HUES6 (cell line): ENCODE data around the gene CXCR2.
"Not testable (repeated sequence)": the region's sequence is repeated elsewhere in the genome, so short reads cannot be mapped to it uniquely, and the experiment has no call there.

Experiments
- H3K27ac ChIP-seq: 2 replicates; pipeline ENCODE4 v1.7.0; 2013; ENCODE audit warnings: low read depth, mild to moderate bottlenecking, low read length, inconsistent platforms
- H3K27me3 ChIP-seq: 2 replicates; pipeline ENCODE4 v1.6.1; 2013; ENCODE audit warnings: low read length; ENCODE audit not compliant: control insufficient read depth, insufficient read depth
- H3K36me3 ChIP-seq: 2 replicates; pipeline ENCODE4 v1.6.1; 2013; ENCODE audit warnings: low read length; ENCODE audit not compliant: control insufficient read depth, insufficient read depth
- H3K4me1 ChIP-seq: 2 replicates; pipeline ENCODE4 v1.6.1; 2013; ENCODE audit warnings: low read length; ENCODE audit not compliant: control insufficient read depth, insufficient read depth
- H3K4me3 ChIP-seq: 2 replicates; pipeline ENCODE4 v1.5.1; 2013; ENCODE audit warnings: low read depth, low read length
- H3K9ac ChIP-seq: one replicate; pipeline ENCODE4 v1.6.1; 2013; ENCODE audit warnings: mild to moderate bottlenecking, low read length
- H3K9me3 ChIP-seq: 2 replicates; pipeline ENCODE4 v1.6.1; 2013; ENCODE audit warnings: low read depth, low read length; ENCODE audit not compliant: control insufficient read depth, insufficient read depth

The CXCR2 gene

GRCh38 chr2:218093879-218094278 is 31.9 kb upstream of the CXCR2 start:
- Histone ChIP-seq H3K27ac (no peak overlapping the region), H3K9me3 (peaks cover 4% of the 10 kb centered on the region; the same call in 1 of the 2 replicates), H3K4me3 (no peak overlapping the region), H3K27me3 (peaks cover 8% of the 10 kb centered on the region; the same call in 1 of the 2 replicates), H3K4me1 (no peaks in the 10 kb centered on the region), H3K9ac (no peak overlapping the region), H3K36me3 (no peaks in the 10 kb centered on the region)

DNA sequence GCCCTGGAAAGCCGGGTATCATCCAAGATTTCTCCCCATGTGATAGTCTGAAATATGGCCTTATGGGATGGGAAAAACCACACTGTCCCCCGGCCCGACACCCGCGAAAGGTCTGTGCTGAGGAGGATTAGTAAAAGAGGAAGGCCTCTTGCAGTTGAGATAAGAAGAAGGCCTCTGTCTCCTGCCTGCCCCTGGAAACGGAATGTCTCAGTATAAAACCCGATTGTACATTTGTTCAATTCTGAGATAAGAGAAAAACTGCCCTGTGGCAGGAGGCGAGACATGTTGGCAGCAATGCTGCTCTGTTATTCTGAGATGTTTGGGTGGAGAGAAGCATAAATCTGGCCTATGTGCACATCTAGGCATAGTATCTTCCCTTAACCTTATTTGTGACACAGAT is 30.0 kb upstream of the CXCR2 start:
- Histone ChIP-seq H3K27me3 (peaks cover 8% of the 10 kb centered on the region; the same call in 1 of the 2 replicates), H3K9me3 (no peaks in the 10 kb centered on the region), H3K9ac (no peak overlapping the region), H3K4me1 (no peaks in the 10 kb centered on the region), H3K27ac (no peak overlapping the region), H3K36me3 (no peaks in the 10 kb centered on the region), H3K4me3 (no peak overlapping the region)

DNA sequence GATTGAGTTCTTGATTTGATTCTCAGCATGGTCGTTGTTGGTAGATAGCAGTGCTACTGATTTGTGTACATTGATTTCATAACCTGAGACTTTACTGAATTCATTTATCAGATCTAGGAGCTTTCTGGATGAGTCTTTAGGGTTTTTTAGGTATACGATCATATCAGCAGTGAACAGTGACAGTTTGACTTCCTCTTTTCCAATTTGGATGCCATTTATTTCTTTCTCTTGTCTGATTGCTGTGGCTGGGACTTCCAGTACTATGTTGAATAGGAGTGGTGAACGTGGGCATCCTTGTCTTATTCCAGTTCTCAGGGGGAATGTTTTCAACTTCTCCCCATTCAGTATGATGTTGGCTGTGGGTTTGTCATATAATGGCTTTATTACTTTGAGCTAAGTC is 27.9 kb upstream of the CXCR2 start:
- H3K4me1 ChIP-seq, result no peaks in the 10 kb centered on the region

DNA sequence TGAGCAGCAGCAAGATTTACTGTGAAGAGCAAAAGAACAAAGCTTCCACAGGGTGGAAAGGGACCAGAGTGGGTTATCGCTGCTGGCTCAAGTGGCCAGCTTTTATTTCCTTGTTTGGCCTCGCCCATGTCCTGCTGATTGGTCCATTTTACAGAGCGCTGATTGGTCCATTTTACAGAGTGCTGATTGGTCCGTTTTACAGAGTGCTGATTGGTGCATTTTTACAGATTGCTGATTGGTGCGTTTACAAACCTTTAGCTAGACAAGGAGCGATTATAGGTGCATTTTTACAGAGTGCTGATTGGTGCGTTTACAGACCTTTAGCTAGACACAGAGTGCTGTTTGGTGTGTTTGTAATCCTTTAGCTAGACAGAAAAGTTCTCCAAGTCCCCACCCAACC is 17.0 kb upstream of the CXCR2 start:
- not testable (repeated sequence) for H3K27me3 ChIP-seq, H3K36me3 ChIP-seq, H3K4me3 ChIP-seq, H3K27ac ChIP-seq, H3K4me1 ChIP-seq, H3K9ac ChIP-seq
- H3K9me3 ChIP-seq, result peaks cover 36% of the 10 kb centered on the region

More for the DNA sequence above, 27.9 kb upstream of the CXCR2 start:
- Histone ChIP-seq H3K9me3 (no peaks in the 10 kb centered on the region), H3K4me3 (no peak overlapping the region), H3K27ac (no peak overlapping the region), H3K9ac (no peak overlapping the region), H3K36me3 (no peaks in the 10 kb centered on the region), H3K27me3 (peaks cover 10% of the 10 kb centered on the region; the same call in 1 of the 2 replicates)

- not testable (repeated sequence) for H3K9ac ChIP-seq, H3K27ac ChIP-seq
Observed at GRCh38 chr2:218121789-218122188, 4.0 kb upstream of the CXCR2 start.

DNA sequence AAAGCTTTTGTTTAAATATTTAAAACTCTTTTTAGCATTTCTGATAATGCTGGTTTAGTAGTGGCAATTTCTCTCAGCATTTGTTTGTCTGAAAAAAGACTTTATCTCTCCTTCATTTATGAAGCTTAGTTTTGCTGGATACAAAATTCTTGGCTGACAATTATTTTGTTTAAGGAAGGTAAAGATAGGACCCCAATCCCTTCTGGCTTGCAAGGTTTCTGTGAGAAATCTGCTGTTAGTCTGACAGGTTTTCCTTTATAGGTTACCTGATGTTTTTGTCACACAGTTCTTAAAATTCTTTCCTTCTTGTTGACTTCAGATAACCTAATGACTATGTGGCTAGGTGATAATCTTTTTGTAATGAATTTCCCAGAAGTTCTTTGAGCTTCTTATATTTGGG is 3.5 kb upstream of the CXCR2 start:
- H3K36me3 ChIP-seq, H3K4me1 ChIP-seq, H3K9ac ChIP-seq, H3K4me3 ChIP-seq, H3K27ac ChIP-seq, H3K27me3 ChIP-seq: not testable (repeated sequence)
- H3K9me3 ChIP-seq, result peaks cover 12% of the 10 kb centered on the region

More at GRCh38 chr2:218121789-218122188, 4.0 kb upstream of the CXCR2 start:
- not testable (repeated sequence) for H3K4me1 ChIP-seq, H3K4me3 ChIP-seq, H3K27me3 ChIP-seq, H3K36me3 ChIP-seq
- peaks cover 17% of the 10 kb centered on the region for H3K9me3 ChIP-seq

DNA sequence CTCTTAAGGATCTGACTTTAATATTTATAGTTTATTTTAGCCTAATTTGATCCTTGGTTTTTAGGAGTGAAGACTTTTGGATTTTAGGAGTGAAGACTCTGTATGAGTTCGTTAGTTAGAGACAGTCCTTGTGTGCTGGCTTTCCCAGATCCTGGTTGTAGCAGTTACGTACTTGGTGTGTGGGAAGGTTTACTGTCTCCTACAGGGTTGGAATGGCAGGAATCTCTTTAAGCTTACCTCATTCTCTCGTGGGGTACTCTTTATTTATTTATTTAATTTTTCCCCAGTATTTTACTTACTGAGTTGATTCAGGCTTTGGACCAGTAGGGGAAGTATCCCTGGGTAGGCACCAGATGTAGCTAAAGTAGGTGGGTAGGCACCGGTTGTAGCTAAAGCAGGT is 1.8 kb upstream of the CXCR2 start:
- peaks cover 7% of the 10 kb centered on the region; the same call in 1 of the 2 replicates for H3K9me3 ChIP-seq
- no peaks in the 10 kb centered on the region for H3K27me3 ChIP-seq
- H3K9ac ChIP-seq, result no peak overlapping the region
- H3K27ac ChIP-seq, result no peak overlapping the region
- H3K4me3 ChIP-seq, result no peak overlapping the region
- H3K36me3 ChIP-seq, result no peaks in the 10 kb centered on the region
- peaks cover 4% of the 10 kb centered on the region for H3K4me1 ChIP-seq

DNA sequence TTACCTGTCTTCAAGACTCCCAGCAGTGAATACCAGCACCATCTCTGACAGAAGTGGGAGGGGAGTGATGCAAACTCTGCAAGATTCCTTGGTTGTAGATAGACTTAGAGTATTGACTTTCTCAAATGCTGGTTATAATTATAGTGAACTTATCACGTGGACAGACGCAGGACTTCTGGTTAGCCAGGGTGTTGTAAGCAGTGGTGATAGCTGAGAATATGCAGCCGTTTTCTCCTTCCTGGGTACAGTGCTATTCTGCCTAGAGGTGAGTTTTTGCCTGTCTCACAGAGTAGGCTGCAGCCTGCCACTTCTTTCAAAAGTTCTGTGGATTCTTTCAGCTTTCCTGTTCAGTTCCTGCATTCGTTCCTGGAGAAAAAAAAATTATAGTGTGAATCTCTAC is 733 bp upstream of the CXCR2 start:
- H3K4me3 ChIP-seq, result no peak overlapping the region
- H3K9me3 ChIP-seq, result peaks cover 7% of the 10 kb centered on the region; the same call in 1 of the 2 replicates
- H3K27me3 ChIP-seq, result no peaks in the 10 kb centered on the region
- no peak overlapping the region for H3K9ac ChIP-seq
- H3K4me1 ChIP-seq, result peaks cover 4% of the 10 kb centered on the region
- no peaks in the 10 kb centered on the region for H3K36me3 ChIP-seq
- H3K27ac ChIP-seq, result no peak overlapping the region

DNA sequence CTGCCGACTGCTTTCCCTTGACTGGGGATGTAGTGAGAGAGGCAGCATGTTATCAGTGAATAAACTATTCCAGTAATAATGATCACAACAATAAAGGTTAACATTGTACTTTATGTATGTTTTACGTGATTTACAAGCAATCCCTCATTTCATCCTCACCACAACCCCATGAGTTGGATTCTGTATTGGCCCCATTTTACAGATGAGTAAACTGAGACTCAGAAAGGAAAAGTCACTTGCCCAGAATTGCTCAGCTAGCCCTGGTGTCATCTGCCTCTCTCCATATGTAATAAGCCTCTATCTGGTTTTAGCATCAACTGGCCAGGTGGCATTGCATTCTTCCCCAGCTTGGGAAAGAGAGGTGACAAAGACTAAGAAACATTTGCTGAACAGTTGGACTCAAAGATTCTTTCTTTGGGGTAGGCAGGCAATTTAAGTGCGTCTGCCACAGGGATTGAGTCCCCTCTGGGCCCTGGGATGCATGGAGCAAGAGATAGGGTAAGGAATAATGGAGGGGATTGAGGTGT is 2.2 kb downstream of the CXCR2 start:
- Histone ChIP-seq H3K4me3 (no peak overlapping the region), H3K9me3 (no peaks in the 10 kb centered on the region), H3K27ac (no peak overlapping the region), H3K9ac (no peak overlapping the region), H3K36me3 (no peaks in the 10 kb centered on the region), H3K4me1 (peaks cover 4% of the 10 kb centered on the region), H3K27me3 (no peaks in the 10 kb centered on the region)

GRCh38 chr2:218128781-218129457 is 3.1 kb downstream of the CXCR2 start:
- Histone ChIP-seq H3K27ac (no peak overlapping the region), H3K9ac (no peak overlapping the region), H3K36me3 (no peaks in the 10 kb centered on the region), H3K9me3 (no peaks in the 10 kb centered on the region), H3K4me3 (no peak overlapping the region), H3K4me1 (peaks cover 4% of the 10 kb centered on the region), H3K27me3 (no peaks in the 10 kb centered on the region)

DNA sequence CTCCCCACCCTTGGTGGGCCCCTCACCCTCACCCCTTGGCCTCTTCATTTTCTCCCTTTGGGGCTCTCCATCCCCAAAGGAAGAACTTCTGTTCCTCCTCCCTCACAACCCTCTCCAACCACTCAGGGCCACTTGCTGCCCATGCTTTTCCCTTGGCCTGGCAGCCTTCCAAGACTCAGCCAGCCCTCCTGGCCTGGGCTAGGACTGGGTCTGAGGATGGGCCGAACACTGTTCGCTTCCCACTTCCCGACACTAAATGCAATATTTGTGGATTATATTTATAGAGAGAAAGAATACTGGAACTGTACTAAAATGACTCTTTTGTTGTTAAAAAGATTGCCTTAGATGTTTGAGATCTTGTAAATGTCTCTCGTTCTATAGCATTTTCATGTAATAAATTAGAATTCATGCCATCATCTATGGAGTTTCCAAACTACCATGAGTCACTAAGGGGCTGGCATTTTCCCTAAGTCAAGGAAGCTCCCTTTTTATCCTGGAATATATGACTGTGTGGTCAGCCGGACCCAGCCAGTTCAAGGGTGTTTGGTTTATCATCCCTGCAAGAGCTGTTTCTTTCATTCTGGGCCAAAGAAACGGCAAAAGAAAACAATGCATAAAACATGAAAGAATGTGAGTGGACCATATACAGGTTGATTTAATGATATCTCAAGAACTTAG is 3.8 kb downstream of the CXCR2 start:
- no peaks in the 10 kb centered on the region for H3K9me3 ChIP-seq
- H3K9ac ChIP-seq, result no peak overlapping the region
- no peak overlapping the region for H3K4me3 ChIP-seq
- H3K4me1 ChIP-seq, result peaks cover 4% of the 10 kb centered on the region
- no peak overlapping the region for H3K27ac ChIP-seq
- no peaks in the 10 kb centered on the region for H3K27me3 ChIP-seq
- H3K36me3 ChIP-seq, result no peaks in the 10 kb centered on the region
